Measurements from ENCODE around the gene PINK1.
A peak's percentile ranks its signal among the peaks of the same experiment; 100 is the strongest.

PINK1 gene

GRCh38 chr1:20632386-20632785, 872 bp upstream of the PINK1 start:
- no peak overlapping the region for H3K4ac ChIP-seq (ENCODE audit: low read length)
- H3K14ac ChIP-seq (ENCODE audit: low read length), result no peak overlapping the region
- H3K36me3 ChIP-seq (replicated peaks in 1 of 2; ENCODE audit: control insufficient read depth in 2 of 2, insufficient read depth in 2 of 2, low read length in 2 of 2), result no peaks in the 10 kb centered on the region
- H3K9ac ChIP-seq (ENCODE audit: low read depth, low read length, poor library complexity), result no peak overlapping the region
- no peak overlapping the region for H3K4me3 ChIP-seq (ENCODE audit: low read length in 2 of 2)
- no peak overlapping the region for H3K4me2 ChIP-seq (ENCODE audit: insufficient read depth, low read length, poor library complexity, severe bottlenecking)
- no peak overlapping the region for H2AK5ac ChIP-seq (ENCODE audit: low read depth, low read length)
- no peak overlapping the region for H2BK15ac ChIP-seq (ENCODE audit: low read length)
- H3K18ac ChIP-seq (ENCODE audit: low read length), result no peak overlapping the region
- no peak for DNase-seq (ENCODE audit: low spot score)
- H3K4me1 ChIP-seq (ENCODE audit: control insufficient read depth in 2 of 2, insufficient read depth in 1 of 2, low read depth in 1 of 2, low read length in 2 of 2), result peaks cover 2 to 4% of the 10 kb centered on the region in 2 donors
- no peak overlapping the region for H2BK5ac ChIP-seq (ENCODE audit: low read length)
- no peaks in the 10 kb centered on the region for H3K27me3 ChIP-seq (ENCODE audit: control insufficient read depth in 3 of 3, insufficient read depth in 3 of 3, low read depth in 1 of 3, low read length in 3 of 3)
- H3K23ac ChIP-seq (ENCODE audit: low read depth, low read length, poor library complexity), result no peak overlapping the region
- no peak overlapping the region for H4K91ac ChIP-seq (ENCODE audit: low read depth, low read length, poor library complexity)
- peak overlapping the region; percentile 98 for H2AFZ ChIP-seq (ENCODE audit: low read length)
- peaks cover 1% of the 10 kb centered on the region for H3K79me1 ChIP-seq (ENCODE audit: low read depth, low read length)
- no peak overlapping the region for H2BK120ac ChIP-seq (ENCODE audit: low read depth, low read length)
- H4K8ac ChIP-seq (ENCODE audit: low read depth, low read length), result no peak overlapping the region
- H3K27ac ChIP-seq (replicated peaks; ENCODE audit: low read length), result no peak overlapping the region
- WGBS, 2 donors (ENCODE audit: extremely low coverage in 2 of 2, insufficient read length in 2 of 2, insufficient replicate concordance in 1 of 2), result no CpG with 5 or more reads among the region's 3 CpGs
- H2BK12ac ChIP-seq (ENCODE audit: low read length), result no peak overlapping the region
- H3K9me3 ChIP-seq (replicated peaks in 1 of 2; ENCODE audit: control insufficient read depth in 2 of 2, insufficient read depth in 1 of 2, low read depth in 1 of 2, low read length in 2 of 2), result no peaks in the 10 kb centered on the region

- H3K23ac ChIP-seq (ENCODE audit: low read depth, low read length, poor library complexity), result no peak overlapping the region
- H3K79me1 ChIP-seq (ENCODE audit: low read depth, low read length), result peaks cover 1% of the 10 kb centered on the region
- H3K36me3 ChIP-seq (replicated peaks in 1 of 2; ENCODE audit: control insufficient read depth in 2 of 2, insufficient read depth in 2 of 2, low read length in 2 of 2), result peaks cover 4 to 9% of the 10 kb centered on the region in 2 donors
- no peak overlapping the region for H4K8ac ChIP-seq (ENCODE audit: low read depth, low read length)
- no peak overlapping the region for H2BK12ac ChIP-seq (ENCODE audit: low read length)
- H3K27me3 ChIP-seq (ENCODE audit: control insufficient read depth in 3 of 3, insufficient read depth in 3 of 3, low read depth in 1 of 3, low read length in 3 of 3), result no peaks in the 10 kb centered on the region
- H3K9me3 ChIP-seq (replicated peaks in 1 of 2; ENCODE audit: control insufficient read depth in 2 of 2, insufficient read depth in 1 of 2, low read depth in 1 of 2, low read length in 2 of 2), result no peaks in the 10 kb centered on the region
- H3K9ac ChIP-seq (ENCODE audit: low read depth, low read length, poor library complexity), result peak overlapping the region; percentile 31
- H2AK5ac ChIP-seq (ENCODE audit: low read depth, low read length), result no peak overlapping the region
- no peak overlapping the region for H2BK15ac ChIP-seq (ENCODE audit: low read length)
- H3K18ac ChIP-seq (ENCODE audit: low read length), result no peak overlapping the region
- H3K4me3 ChIP-seq (ENCODE audit: low read length in 2 of 2), result peak overlapping the region; percentile 66 to 81
- H2BK5ac ChIP-seq (ENCODE audit: low read length), result no peak overlapping the region
- H3K4me1 ChIP-seq (ENCODE audit: control insufficient read depth in 2 of 2, insufficient read depth in 1 of 2, low read depth in 1 of 2, low read length in 2 of 2), result peaks cover 0 to 4% of the 10 kb centered on the region in 2 donors
- H3K27ac ChIP-seq (replicated peaks; ENCODE audit: low read length), result no peak overlapping the region
- peak overlapping the region; percentile 76 for H3K4me2 ChIP-seq (ENCODE audit: insufficient read depth, low read length, poor library complexity, severe bottlenecking)
- DNase-seq (ENCODE audit: low spot score), result no peak
- H3K4ac ChIP-seq (ENCODE audit: low read length), result no peak overlapping the region
- no CpG with 5 or more reads among the region's 11 CpGs for WGBS, 2 donors (ENCODE audit: extremely low coverage in 2 of 2, insufficient read length in 2 of 2, insufficient replicate concordance in 1 of 2)
- no peak overlapping the region for H4K91ac ChIP-seq (ENCODE audit: low read depth, low read length, poor library complexity)
- peak overlapping the region; percentile 98 for H2AFZ ChIP-seq (ENCODE audit: low read length)
- no peak overlapping the region for H3K14ac ChIP-seq (ENCODE audit: low read length)
- H2BK120ac ChIP-seq (ENCODE audit: low read depth, low read length), result no peak overlapping the region
Observed at GRCh38 chr1:20634065-20634593, 871 bp downstream of the PINK1 start.

- H3K36me3 ChIP-seq (replicated peaks in 1 of 2; ENCODE audit: control insufficient read depth in 2 of 2, insufficient read depth in 2 of 2, low read length in 2 of 2), result peaks cover 9% of the 10 kb centered on the region in 2 donors
- H4K91ac ChIP-seq (ENCODE audit: low read depth, low read length, poor library complexity), result no peak overlapping the region
- H4K8ac ChIP-seq (ENCODE audit: low read depth, low read length), result no peak overlapping the region
- H2BK5ac ChIP-seq (ENCODE audit: low read length), result no peak overlapping the region
- no peak overlapping the region for H2BK12ac ChIP-seq (ENCODE audit: low read length)
- peak overlapping the region; percentile 98 for H2AFZ ChIP-seq (ENCODE audit: low read length)
- no peaks in the 10 kb centered on the region for H3K27me3 ChIP-seq (ENCODE audit: control insufficient read depth in 3 of 3, insufficient read depth in 3 of 3, low read depth in 1 of 3, low read length in 3 of 3)
- H3K9ac ChIP-seq (ENCODE audit: low read depth, low read length, poor library complexity), result no peak overlapping the region
- no peak overlapping the region for H2AK5ac ChIP-seq (ENCODE audit: low read depth, low read length)
- DNase-seq (ENCODE audit: low spot score), result no peak
- peak overlapping the region; percentile 13 to 66 for H3K4me3 ChIP-seq (ENCODE audit: low read length in 2 of 2)
- no peak overlapping the region for H2BK15ac ChIP-seq (ENCODE audit: low read length)
- no CpG with 5 or more reads among the region's 4 CpGs for whole genome bisulfite sequencing, 2 donors (ENCODE audit: extremely low coverage in 2 of 2, insufficient read length in 2 of 2, insufficient replicate concordance in 1 of 2)
- no peak overlapping the region for H3K27ac ChIP-seq (replicated peaks; ENCODE audit: low read length)
- H3K18ac ChIP-seq (ENCODE audit: low read length), result no peak overlapping the region
- peaks cover 0 to 4% of the 10 kb centered on the region in 2 donors for H3K4me1 ChIP-seq (ENCODE audit: control insufficient read depth in 2 of 2, insufficient read depth in 1 of 2, low read depth in 1 of 2, low read length in 2 of 2)
- H3K4me2 ChIP-seq (ENCODE audit: insufficient read depth, low read length, poor library complexity, severe bottlenecking), result peak overlapping the region; percentile 76
- no peak overlapping the region for H3K4ac ChIP-seq (ENCODE audit: low read length)
- H3K79me1 ChIP-seq (ENCODE audit: low read depth, low read length), result peaks cover 1% of the 10 kb centered on the region
- H3K23ac ChIP-seq (ENCODE audit: low read depth, low read length, poor library complexity), result no peak overlapping the region
- no peak overlapping the region for H3K14ac ChIP-seq (ENCODE audit: low read length)
- no peak overlapping the region for H2BK120ac ChIP-seq (ENCODE audit: low read depth, low read length)
- no peaks in the 10 kb centered on the region for H3K9me3 ChIP-seq (replicated peaks in 1 of 2; ENCODE audit: control insufficient read depth in 2 of 2, insufficient read depth in 1 of 2, low read depth in 1 of 2, low read length in 2 of 2)
Observed at GRCh38 chr1:20634594-20635084, 1.4 kb downstream of the PINK1 start.

GRCh38 chr1:20636785-20637347, 3.6 kb downstream of the PINK1 start:
- H4K8ac ChIP-seq (ENCODE audit: low read depth, low read length), result no peak overlapping the region
- no peak for DNase-seq (ENCODE audit: low spot score)
- no peak overlapping the region for H3K9ac ChIP-seq (ENCODE audit: low read depth, low read length, poor library complexity)
- no peak overlapping the region for H3K4me3 ChIP-seq (ENCODE audit: low read length in 2 of 2)
- no peak overlapping the region for H4K91ac ChIP-seq (ENCODE audit: low read depth, low read length, poor library complexity)
- H2BK15ac ChIP-seq (ENCODE audit: low read length), result no peak overlapping the region
- H3K9me3 ChIP-seq (replicated peaks in 1 of 2; ENCODE audit: control insufficient read depth in 2 of 2, insufficient read depth in 1 of 2, low read depth in 1 of 2, low read length in 2 of 2), result no peaks in the 10 kb centered on the region
- H3K79me1 ChIP-seq (ENCODE audit: low read depth, low read length), result peaks cover 1% of the 10 kb centered on the region
- no peak overlapping the region for H3K4me2 ChIP-seq (ENCODE audit: insufficient read depth, low read length, poor library complexity, severe bottlenecking)
- H3K27ac ChIP-seq (replicated peaks; ENCODE audit: low read length), result no peak overlapping the region
- WGBS, 2 donors (ENCODE audit: extremely low coverage in 2 of 2, insufficient read length in 2 of 2, insufficient replicate concordance in 1 of 2), result no CpG with 5 or more reads among the region's 8 CpGs
- H2BK120ac ChIP-seq (ENCODE audit: low read depth, low read length), result no peak overlapping the region
- no peak overlapping the region for H2AFZ ChIP-seq (ENCODE audit: low read length)
- peaks cover 9 to 11% of the 10 kb centered on the region in 2 donors for H3K36me3 ChIP-seq (replicated peaks in 1 of 2; ENCODE audit: control insufficient read depth in 2 of 2, insufficient read depth in 2 of 2, low read length in 2 of 2)
- no peak overlapping the region for H2BK5ac ChIP-seq (ENCODE audit: low read length)
- no peak overlapping the region for H3K23ac ChIP-seq (ENCODE audit: low read depth, low read length, poor library complexity)
- H3K14ac ChIP-seq (ENCODE audit: low read length), result no peak overlapping the region
- no peak overlapping the region for H2AK5ac ChIP-seq (ENCODE audit: low read depth, low read length)
- H2BK12ac ChIP-seq (ENCODE audit: low read length), result no peak overlapping the region
- peaks cover 0 to 4% of the 10 kb centered on the region in 2 donors for H3K4me1 ChIP-seq (ENCODE audit: control insufficient read depth in 2 of 2, insufficient read depth in 1 of 2, low read depth in 1 of 2, low read length in 2 of 2)
- no peaks in the 10 kb centered on the region for H3K27me3 ChIP-seq (ENCODE audit: control insufficient read depth in 3 of 3, insufficient read depth in 3 of 3, low read depth in 1 of 3, low read length in 3 of 3)
- H3K18ac ChIP-seq (ENCODE audit: low read length), result no peak overlapping the region
- H3K4ac ChIP-seq (ENCODE audit: low read length), result no peak overlapping the region
